Hematopoietic multipotent progenitor cell treated with erythropoietin and hydrocortisone succinate and interleukin-3 and kit ligand, for 15 days (in vitro differentiated cells): ENCODE measurements around the gene ZNF211.

Experiments used
- DNase-seq: peaks from one replicate; pipeline ENCODE4 v3.0.0-alpha.2; 2015; ENCODE audit warnings: low spot score

ZNF211 gene

GRCh38 chr19:57632987-57633831, at the start of gene ZNF211:
Gene ZNF211, plus strand, starts transcription at chr19:57633168. Its CDS starts 179 bp downstream, at chr19:57633347.
- peak; percentile 89 for DNase-seq

DNA sequence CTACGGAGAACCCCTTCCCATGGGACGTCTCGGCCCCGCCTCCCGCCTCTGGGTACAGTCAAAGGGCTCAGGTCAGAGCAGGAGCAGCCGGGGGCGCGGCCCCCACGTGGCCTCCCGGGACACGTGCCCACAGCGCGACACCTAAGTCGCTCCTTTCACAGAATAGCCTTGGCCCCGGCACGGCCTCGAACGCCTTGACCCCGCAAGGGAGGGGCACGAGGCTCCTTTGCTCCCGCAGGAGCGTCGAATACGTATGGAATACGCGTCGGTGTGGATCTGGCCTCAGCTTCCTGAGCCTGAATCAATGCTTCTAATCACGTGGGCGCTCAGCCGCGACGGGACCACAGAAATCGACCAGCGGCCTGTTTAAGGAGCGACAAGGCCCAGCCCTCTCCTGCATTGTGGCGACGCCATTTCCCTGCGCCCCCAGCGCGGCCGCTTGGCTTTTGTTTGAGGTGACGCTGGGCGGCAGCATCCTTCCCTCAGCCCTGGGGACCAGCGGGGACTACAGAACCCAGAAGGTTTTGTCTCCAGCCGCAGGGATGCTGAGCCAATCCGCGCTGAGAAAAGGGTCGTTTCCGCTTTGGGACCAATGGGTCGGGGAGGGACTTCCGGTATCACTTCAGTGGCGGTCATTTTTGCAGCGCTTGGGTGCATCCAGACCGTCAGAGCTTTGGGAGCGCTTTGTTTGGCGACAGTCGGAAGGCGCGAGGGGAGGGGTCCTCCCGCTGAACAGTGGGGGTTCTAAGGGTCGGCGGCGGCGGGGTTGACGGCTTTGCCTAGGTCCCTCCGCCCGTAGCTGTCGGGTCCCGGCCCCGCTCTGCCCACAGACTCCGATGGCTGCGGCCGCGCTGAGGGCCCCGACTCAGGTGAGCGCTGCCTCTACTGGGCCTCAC, 49.2 kb upstream of the ZNF211 start, which contains the start of gene ZIK1:
Gene ZIK1 (plus strand): TSS at position 625 of the 896 bp plus-strand sequence. CDS start 212 bp downstream, at position 837.
- peak; percentile 75 for DNase-seq

GRCh38 chr19:57587529-57587928, 45.4 kb upstream of the ZNF211 start:
- DNase-seq: no peak

GRCh38 chr19:57599377-57599760, 33.6 kb upstream of the ZNF211 start:
- no peak for DNase-seq

DNA sequence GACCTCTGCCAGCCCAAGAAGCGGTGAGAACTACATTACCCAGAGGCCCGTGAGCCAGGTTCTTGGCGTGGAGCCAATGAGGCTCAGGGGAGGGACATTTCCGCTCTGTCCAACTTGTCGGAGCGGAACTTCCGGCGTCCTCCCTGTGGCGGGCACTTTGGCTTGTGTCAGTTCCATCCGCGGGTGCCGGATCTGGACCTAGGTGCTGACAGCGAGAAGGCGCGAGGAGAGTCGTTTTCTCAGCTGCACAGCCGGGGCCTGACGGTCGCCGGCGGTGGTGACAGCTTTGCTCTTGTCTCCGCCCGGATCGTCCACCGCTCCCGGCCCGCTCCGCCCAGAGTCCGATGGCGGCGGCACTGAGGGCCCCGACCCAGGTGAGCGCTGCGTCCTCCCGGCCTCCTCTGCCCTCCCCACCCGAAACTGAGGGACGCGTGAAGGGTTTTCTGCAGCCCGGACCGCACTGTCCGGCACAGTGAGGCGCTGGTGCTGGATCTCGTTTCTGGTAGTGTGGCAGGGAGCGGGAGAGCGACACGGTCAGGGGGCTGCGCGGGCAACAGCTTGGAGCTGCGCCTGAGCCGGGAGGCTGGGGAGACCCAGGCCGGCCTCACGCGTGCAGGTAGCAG, 33.1 kb upstream of the ZNF211 start, which contains the start of gene ZNF530:
Gene ZNF530 (plus strand): TSS at position 125 of the 623 bp plus-strand sequence. CDS start 4,461 bp downstream, outside the sequence.
- peak; percentile 88 for DNase-seq

GRCh38 chr19:57606931-57607330, 26.0 kb upstream of the ZNF211 start:
- DNase-seq: no peak

- no peak for DNase-seq
Observed at GRCh38 chr19:57611113-57611512, 21.9 kb upstream of the ZNF211 start.

- DNase-seq: peak; percentile 85
Observed at GRCh38 chr19:57613941-57614743, 18.8 kb upstream of the ZNF211 start, which contains the start of gene ZNF134. Gene ZNF134, plus strand, starts transcription at chr19:57614242. Its CDS starts 5,227 bp downstream, at chr19:57619469.

DNA sequence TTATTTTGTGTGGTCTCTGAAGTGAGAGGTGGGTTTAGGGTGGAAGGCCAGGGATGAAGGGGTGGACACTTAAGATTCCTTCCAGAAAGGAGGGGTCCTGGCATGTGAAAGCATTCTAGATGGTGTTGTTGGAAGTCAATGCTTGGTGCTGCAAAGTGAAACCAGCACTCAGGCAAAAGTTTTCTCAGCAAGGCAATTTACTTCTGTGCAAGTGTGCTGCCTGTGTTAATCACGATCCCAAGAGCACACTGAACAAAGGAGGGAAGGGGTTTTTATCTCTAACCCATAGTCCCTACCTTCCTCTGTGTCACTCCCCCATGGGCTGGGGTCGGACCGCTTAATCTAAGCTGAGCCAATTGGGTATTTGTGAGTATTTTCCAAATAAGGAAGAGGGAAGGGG, 17.6 kb upstream of the ZNF211 start:
- no peak for DNase-seq

DNA sequence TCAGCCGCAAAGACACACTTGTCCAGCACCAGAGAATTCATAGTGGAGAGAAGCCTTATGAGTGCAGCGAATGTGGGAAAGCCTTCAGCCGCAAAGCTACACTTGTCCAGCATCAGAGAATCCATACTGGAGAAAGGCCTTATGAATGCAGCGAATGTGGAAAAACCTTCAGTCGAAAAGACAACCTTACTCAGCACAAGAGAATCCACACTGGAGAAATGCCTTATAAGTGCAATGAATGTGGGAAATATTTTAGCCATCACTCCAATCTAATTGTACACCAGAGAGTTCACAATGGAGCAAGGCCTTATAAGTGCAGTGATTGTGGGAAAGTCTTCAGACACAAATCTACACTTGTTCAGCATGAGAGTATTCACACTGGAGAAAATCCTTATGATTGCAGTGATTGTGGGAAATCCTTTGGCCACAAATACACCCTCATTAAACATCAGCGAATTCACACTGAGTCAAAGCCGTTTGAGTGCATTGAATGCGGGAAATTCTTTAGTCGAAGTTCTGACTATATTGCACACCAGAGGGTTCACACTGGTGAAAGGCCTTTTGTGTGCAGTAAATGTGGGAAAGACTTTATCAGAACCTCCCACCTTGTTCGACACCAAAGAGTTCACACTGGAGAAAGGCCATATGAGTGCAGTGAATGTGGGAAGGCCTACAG, 12.2 kb upstream of the ZNF211 start:
- no peak for DNase-seq

GRCh38 chr19:57623091-57623490, 9.9 kb upstream of the ZNF211 start:
- no peak for DNase-seq

- no peak for DNase-seq
Observed at GRCh38 chr19:57633832-57634131, 814 bp downstream of the ZNF211 start.

- no peak for DNase-seq
Observed at GRCh38 chr19:57637379-57637778, 4.4 kb downstream of the ZNF211 start.

GRCh38 chr19:57641715-57642234, 8.8 kb downstream of the ZNF211 start:
- no peak for DNase-seq

GRCh38 chr19:57642396-57643046, 9.6 kb downstream of the ZNF211 start:
- DNase-seq: no peak

DNA sequence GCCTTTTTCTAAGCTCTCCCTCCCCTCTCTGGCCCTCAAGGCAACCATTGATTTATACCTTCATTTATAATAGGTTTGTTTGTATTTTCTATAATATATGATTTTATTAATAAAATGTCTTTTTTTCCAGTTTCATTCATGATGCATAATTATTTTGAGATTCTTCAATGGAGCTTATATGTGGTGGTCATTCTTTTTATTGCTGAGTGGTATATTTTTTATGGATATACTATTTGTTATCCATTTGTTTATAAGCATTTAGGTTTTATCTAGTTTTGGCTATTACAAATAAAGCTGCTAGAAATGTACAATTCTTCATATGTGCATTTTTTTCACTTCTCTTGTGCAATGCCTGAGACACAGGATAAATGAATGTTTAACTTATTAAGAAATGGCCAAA, 10.8 kb downstream of the ZNF211 start:
- no peak for DNase-seq

- no peak for DNase-seq
Observed at GRCh38 chr19:57648331-57649003, 15.5 kb downstream of the ZNF211 start.

- no peak for DNase-seq
Observed at GRCh38 chr19:57651654-57651996, 18.7 kb downstream of the ZNF211 start.

GRCh38 chr19:57653689-57654088, 20.7 kb downstream of the ZNF211 start:
- DNase-seq: no peak

GRCh38 chr19:57655443-57655842, 22.5 kb downstream of the ZNF211 start:
- DNase-seq: no peak
